BLaER1 treated with 17β-estradiol and CSF1 and Interleukin-3, amounts not matched to agents 10 nM and 100 nM (cell line): ENCODE results near the gene KRTAP29-1.
A peak's percentile ranks its signal among the peaks of the same experiment; 100 is the strongest.
"Not testable (repeated sequence)": the region's sequence is repeated elsewhere in the genome, so short reads cannot be mapped to it uniquely, and the experiment has no call there.

Experiments
- H3K27ac ChIP-seq, 11 experiments: shearing (Covaris generic); formaldehyde crosslinking; 2 replicates each; pipeline ENCODE4 v1.8.1; 2022
- H3K27me3 ChIP-seq, 11 experiments: shearing (Covaris generic); formaldehyde crosslinking; 2 replicates each; pipeline ENCODE4 v1.8.1; 2022
- H3K36me3 ChIP-seq, 11 experiments: shearing (Covaris generic); formaldehyde crosslinking; 2 replicates each; pipeline ENCODE4 v1.8.1; 2022
- H3K4me1 ChIP-seq, 10 experiments: shearing (Covaris generic); formaldehyde crosslinking; 2 replicates each; pipeline ENCODE4 v1.8.1; 2022
- H3K4me2 ChIP-seq, 11 experiments: shearing (Covaris generic); formaldehyde crosslinking; 2 replicates each; pipeline ENCODE4 v1.8.1; 2022
- H3K4me3 ChIP-seq, 10 experiments: shearing (Covaris generic); formaldehyde crosslinking; 2 replicates each; pipeline ENCODE4 v1.8.1; 2022
- H3K9ac ChIP-seq, 11 experiments: shearing (Covaris generic); formaldehyde crosslinking; 2 replicates each; pipeline ENCODE4 v1.8.1; 2022
- H3K9me3 ChIP-seq, 11 experiments: shearing (Covaris generic); formaldehyde crosslinking; replicated peaks in 1 of 11; 2 replicates each; pipeline ENCODE4 v1.8.1; 2022
- H4K20me1 ChIP-seq, 11 experiments: shearing (Covaris generic); formaldehyde crosslinking; 2 replicates each; pipeline ENCODE4 v1.8.1; 2022
- Cebpa-rat ChIP-seq, 11 experiments: shearing (Covaris generic); IDR thresholded peaks; 2 replicates each; pipeline ENCODE4 v1.8.1; 2022

KRTAP29-1 gene, protein sequence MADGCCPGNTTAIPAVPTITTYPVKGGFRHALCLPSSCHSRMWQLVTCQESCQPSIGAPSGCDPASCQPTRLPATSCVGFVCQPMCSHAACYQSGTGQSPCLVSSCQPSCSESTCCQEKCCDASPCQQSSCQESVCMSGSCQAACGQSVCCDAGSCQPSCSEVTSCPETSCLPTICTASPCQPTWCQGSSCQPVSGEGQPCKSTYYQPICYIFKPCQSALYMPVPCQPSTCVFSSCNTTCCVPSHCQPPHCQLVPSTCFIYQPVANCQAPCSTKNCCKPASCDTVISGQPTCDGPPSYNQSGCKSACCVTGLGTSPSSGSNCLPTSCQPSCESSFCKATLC

DNA sequence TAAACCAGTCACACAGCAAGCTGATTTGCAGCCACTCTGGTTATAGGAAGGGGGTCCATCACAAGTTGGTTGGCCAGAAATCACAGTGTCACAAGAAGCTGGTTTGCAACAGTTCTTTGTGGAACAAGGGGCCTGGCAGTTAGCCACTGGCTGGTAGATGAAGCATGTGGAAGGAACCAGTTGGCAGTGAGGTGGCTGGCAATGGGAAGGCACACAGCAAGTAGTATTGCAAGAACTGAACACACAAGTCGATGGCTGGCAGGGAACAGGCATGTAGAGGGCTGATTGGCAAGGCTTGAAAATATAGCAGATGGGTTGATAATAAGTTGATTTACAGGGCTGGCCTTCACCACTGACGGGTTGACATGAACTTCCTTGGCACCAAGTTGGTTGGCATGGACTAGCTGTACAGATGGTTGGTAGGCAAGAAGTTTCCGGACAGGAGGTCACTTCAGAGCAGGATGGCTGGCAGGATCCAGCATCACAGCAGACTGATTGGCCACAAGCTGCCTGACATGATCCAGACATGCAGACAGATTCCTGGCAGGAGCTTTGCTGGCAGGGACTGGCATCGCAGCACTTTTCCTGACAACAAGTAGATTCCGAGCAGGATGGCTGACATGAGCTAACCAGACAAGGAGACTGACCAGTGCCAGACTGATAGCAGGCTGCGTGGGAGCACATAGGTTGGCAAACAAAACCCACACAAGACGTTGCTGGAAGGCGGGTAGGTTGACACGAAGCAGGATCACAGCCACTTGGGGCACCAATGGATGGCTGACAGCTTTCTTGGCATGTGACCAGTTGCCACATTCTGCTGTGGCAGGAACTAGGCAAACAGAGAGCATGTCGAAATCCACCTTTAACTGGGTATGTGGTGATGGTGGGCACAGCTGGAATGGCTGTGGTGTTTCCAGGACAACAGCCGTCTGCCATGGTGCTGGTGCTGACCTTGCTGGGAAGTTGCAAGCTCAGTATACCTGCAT, at the start of gene KRTAP29-1:
Gene KRTAP29-1 (minus strand): TSS at position 936 of the 986 bp plus-strand sequence. CDS start 0 bp downstream, at position 936.
- TF ChIP-seq Cebpa-rat (IDR thresholded peaks at IDR 0.05) = peak in 2 of 11 experiments; percentile 8 to 17; a peak in 1 of 22 replicates
- H3K9me3 ChIP-seq = peaks cover 0 to 27% (median 0%) of the 10 kb centered on the region in 11 experiments; a peak in 7 of 22 replicates
- H4K20me1 ChIP-seq = no peaks in the 10 kb centered on the region
- H3K4me1 ChIP-seq = peaks cover 3 to 22% (median 11%) of the 10 kb centered on the region in 10 experiments; a peak in 19 of 20 replicates
- H3K27me3 ChIP-seq = no peaks in the 10 kb centered on the region
- H3K9ac ChIP-seq = no peak within 1 kb of the TSS
- H3K27ac ChIP-seq = peak within 1 kb of the TSS in 2 of 11 experiments; percentile 3 to 32; a peak in 4 of 22 replicates
- no peak within 1 kb of the TSS for H3K4me3 ChIP-seq
- H3K4me2 ChIP-seq = peak within 1 kb of the TSS in 7 of 11 experiments; percentile 3 to 57 (median 25); a peak in 10 of 22 replicates
- H3K36me3 ChIP-seq = no peaks in the 10 kb centered on the region

DNA sequence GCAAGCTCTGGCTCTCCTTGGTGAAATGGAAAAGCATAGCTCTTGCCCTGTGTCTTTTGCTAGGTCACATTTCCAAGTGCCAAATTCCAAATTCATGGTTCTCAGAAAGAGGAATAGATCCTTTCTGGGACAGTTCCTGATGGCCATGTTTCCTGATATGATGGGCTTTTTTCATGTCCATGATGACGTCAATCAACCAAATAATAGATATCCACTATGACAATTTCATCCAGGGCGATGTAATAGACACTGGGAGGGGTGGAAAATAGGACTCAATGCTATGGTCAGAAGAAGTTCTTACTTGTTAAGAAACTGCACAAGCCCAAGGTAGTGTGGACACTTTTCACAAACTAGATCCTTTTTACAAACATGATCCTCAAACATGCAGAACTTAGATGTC, 48.5 kb upstream of the KRTAP29-1 start:
- Histone ChIP-seq H3K27ac (no peak overlapping the region), H3K36me3 (no peaks in the 10 kb centered on the region), H3K4me3 (no peak overlapping the region), H3K27me3 (no peaks in the 10 kb centered on the region), H3K9ac (no peak overlapping the region), H3K9me3 (peaks cover 0 to 3% (median 3%) of the 10 kb centered on the region in 11 experiments; a peak in 10 of 22 replicates), H3K4me1 (peaks cover 0 to 24% (median 2%) of the 10 kb centered on the region in 10 experiments; a peak in 7 of 20 replicates), H4K20me1 (no peaks in the 10 kb centered on the region), H3K4me2 (no peak overlapping the region)
- no peak for TF ChIP-seq Cebpa-rat (IDR thresholded peaks at IDR 0.05)

DNA sequence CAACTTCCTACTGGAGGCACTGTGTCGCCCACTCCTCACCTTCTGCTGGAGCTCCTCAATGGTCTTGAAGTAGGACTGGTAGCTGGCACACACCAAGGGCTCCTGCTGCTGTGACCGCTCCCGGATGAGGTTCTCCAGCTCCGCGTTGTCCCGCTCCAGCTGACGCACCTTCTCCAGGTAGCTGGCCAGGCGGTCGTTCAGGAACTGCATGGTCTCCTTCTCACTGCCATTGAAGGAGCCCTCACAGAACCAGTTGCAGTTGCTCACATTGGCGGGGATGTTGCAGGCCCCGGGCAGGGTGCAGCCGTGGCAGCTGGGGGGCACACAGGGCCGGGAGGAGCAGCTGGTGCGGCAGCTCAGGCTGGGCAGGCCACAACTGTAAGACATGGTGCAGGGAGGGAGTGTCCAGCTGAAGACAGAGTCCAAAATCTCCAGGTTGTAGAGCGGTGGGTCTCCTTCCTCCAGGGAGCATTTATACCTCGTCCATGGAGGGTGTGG, 47.8 kb upstream of the KRTAP29-1 start, which contains the start of gene KRT33A:
Gene KRT33A (minus strand): TSS at position 448 of the 498 bp plus-strand sequence. CDS start 61 bp downstream, at position 387.
- not testable (repeated sequence) for H3K27ac ChIP-seq, H3K9ac ChIP-seq

DNA sequence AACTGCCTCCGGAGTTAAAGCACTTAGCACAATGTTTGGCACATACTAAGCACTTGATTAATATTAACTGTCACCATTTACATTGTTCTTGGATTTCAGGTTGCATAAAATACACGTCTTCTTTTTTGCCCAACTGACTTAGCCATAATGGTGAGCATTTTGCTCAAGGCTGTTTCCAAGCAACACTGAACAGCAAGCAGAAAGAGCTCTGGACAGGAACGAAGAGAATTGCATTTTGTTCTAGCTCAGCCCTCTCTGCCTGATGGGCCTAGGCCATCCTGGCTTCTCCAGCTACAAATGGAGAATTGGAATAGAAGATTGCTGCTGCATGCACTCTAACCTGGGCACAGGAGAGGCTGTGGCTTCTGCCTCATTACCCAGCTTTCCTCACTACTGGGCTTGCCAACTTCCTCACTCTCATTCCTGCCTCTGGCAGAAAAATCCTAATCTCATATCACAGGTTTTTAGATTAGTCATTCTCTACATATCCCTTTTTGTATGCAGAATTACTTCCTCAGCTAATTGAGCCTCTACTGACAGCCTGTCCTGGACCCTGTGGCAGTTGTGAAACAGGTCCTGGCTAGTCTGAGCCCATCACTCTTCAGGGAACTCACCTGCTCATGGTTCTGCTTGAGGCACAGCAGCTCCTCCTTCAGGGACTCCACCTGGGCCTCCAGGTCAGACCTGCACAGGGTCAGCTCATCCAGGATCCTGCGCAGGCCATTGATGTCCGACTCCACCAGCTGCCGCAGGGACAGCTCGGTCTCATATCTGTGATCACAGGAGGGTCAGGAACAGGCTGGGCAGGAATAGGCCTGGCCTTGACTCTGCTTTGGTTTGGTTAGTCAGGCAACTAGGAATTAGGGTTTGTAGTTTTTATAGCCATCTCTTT, 45.5 kb upstream of the KRTAP29-1 start:
- no peaks in the 10 kb centered on the region for H3K36me3 ChIP-seq
- H3K9me3 ChIP-seq = peaks cover 2 to 8% (median 7%) of the 10 kb centered on the region in 11 experiments; a peak in 20 of 22 replicates
- no peak overlapping the region for H3K9ac ChIP-seq
- no peaks in the 10 kb centered on the region for H4K20me1 ChIP-seq
- H3K4me2 ChIP-seq = 0 out of 22 replicates have a peak overlapping the region, but pooled peaks of 1 of the 11 experiments have one; percentile 15
- no peak overlapping the region for H3K4me3 ChIP-seq
- no peaks in the 10 kb centered on the region for H3K27me3 ChIP-seq
- TF ChIP-seq Cebpa-rat (IDR thresholded peaks at IDR 0.05) = no peak
- H3K4me1 ChIP-seq = peaks cover 0 to 14% (median 0%) of the 10 kb centered on the region in 10 experiments; a peak in 2 of 20 replicates
- H3K27ac ChIP-seq = no peak overlapping the region

More for the DNA sequence above, 47.8 kb upstream of the KRTAP29-1 start, which contains the start of gene KRT33A:
- H3K4me3 ChIP-seq, H4K20me1 ChIP-seq, H3K27me3 ChIP-seq, H3K9me3 ChIP-seq, H3K36me3 ChIP-seq, H3K4me2 ChIP-seq: not testable (repeated sequence)
- peaks cover 0 to 24% (median 2%) of the 10 kb centered on the region in 10 experiments; a peak in 7 of 20 replicates for H3K4me1 ChIP-seq

- not testable (repeated sequence) for H3K4me3 ChIP-seq, H3K27me3 ChIP-seq, H3K9ac ChIP-seq, H4K20me1 ChIP-seq, H3K27ac ChIP-seq, H3K4me2 ChIP-seq, H3K36me3 ChIP-seq
- Histone ChIP-seq H3K9me3 (peaks cover 19 to 25% (median 24%) of the 10 kb centered on the region in 11 experiments), H3K4me1 (peaks cover 0 to 15% (median 0%) of the 10 kb centered on the region in 10 experiments; a peak in 3 of 20 replicates)
Measured at GRCh38 chr17:41346421-41346820, 43.8 kb upstream of the KRTAP29-1 start.

GRCh38 chr17:41345992-41346391, 43.3 kb upstream of the KRTAP29-1 start:
- Histone ChIP-seq H3K4me1 (peaks cover 0 to 20% (median under 1%) of the 10 kb centered on the region in 10 experiments; a peak in 8 of 20 replicates), H4K20me1 (no peaks in the 10 kb centered on the region), H3K4me2 (no peak overlapping the region), H3K36me3 (no peaks in the 10 kb centered on the region), H3K9ac (no peak overlapping the region), H3K27me3 (no peaks in the 10 kb centered on the region), H3K27ac (no peak overlapping the region), H3K9me3 (peaks cover 23 to 30% (median 26%) of the 10 kb centered on the region in 11 experiments), H3K4me3 (no peak overlapping the region)
- no peak for TF ChIP-seq Cebpa-rat (IDR thresholded peaks at IDR 0.05)

DNA sequence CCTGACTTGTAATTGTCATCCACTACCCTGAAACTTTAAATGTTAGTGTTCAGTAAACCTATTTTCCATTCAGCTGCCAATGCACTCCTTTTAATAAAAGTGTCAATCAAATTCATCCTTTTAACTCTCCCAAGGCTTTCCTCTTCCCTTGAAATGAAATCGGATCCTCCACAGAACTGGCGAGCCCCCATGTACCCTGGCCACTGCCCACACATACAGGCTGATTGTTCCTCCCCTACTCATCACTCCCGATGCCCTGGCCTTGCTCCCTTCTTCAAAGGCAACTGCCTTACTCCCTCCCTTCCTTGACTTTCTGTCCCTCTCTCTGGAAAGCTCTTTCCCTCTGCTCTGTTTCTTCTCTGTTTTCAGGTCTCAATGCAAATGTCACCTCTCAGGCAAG, 40.4 kb upstream of the KRTAP29-1 start:
- Histone ChIP-seq H3K4me2 (no peak overlapping the region), H3K9ac (no peak overlapping the region), H3K4me1 (peaks cover 19 to 44% (median 26%) of the 10 kb centered on the region in 10 experiments), H3K4me3 (no peak overlapping the region), H3K36me3 (no peaks in the 10 kb centered on the region), H4K20me1 (no peaks in the 10 kb centered on the region), H3K27me3 (no peaks in the 10 kb centered on the region), H3K9me3 (peaks cover 24 to 32% (median 28%) of the 10 kb centered on the region in 11 experiments), H3K27ac (no peak overlapping the region)
- TF ChIP-seq Cebpa-rat (IDR thresholded peaks at IDR 0.05) = no peak
